Fibroblast of peridontal ligament (primary cell): ENCODE results near the gene ADM.

Experiments
- DNase-seq: peaks from one replicate; pipeline ENCODE4 v3.0.0-alpha.2; 2010; ENCODE audit errors: extremely low read depth

The ADM gene

GRCh38 chr11:10289765-10290380 is 15.0 kb upstream of the ADM start:
- DNase-seq: no peak

GRCh38 chr11:10291801-10292638 is 12.9 kb upstream of the ADM start:
- DNase-seq: no peak

- peak; percentile 86 for DNase-seq
These were observed 11.2 kb upstream of the ADM start, which contains the start of gene SBF2 for GRCh38 chr11:10293423-10294289. Gene SBF2, minus strand, starts transcription at chr11:10294219. Its CDS starts 150 bp downstream, at chr11:10294069.

GRCh38 chr11:10294290-10294953 is 10.5 kb upstream of the ADM start:
- peak; percentile 78 for DNase-seq

GRCh38 chr11:10295064-10295901 is 9.6 kb upstream of the ADM start:
- peak; percentile 19 for DNase-seq

GRCh38 chr11:10298342-10298741 is 6.5 kb upstream of the ADM start:
- peak; percentile 90 for DNase-seq

- peak; percentile 87 for DNase-seq
These were observed 3.1 kb upstream of the ADM start for GRCh38 chr11:10301656-10302358.

- peak; percentile 43 for DNase-seq
These were observed 2.5 kb upstream of the ADM start for GRCh38 chr11:10302359-10302743.

GRCh38 chr11:10302744-10303557 is 1.9 kb upstream of the ADM start:
- peak; percentile 64 for DNase-seq

GRCh38 chr11:10303558-10304363 is 1.1 kb upstream of the ADM start:
- DNase-seq: peak; percentile 45

- DNase-seq: peak; percentile 25
These were observed 540 bp downstream of the ADM start for GRCh38 chr11:10305262-10305963.

- peak; percentile 36 for DNase-seq
These were observed 1.4 kb downstream of the ADM start for GRCh38 chr11:10305964-10306918.

GRCh38 chr11:10307022-10307399 is 2.1 kb downstream of the ADM start:
- peak; percentile 31 for DNase-seq

GRCh38 chr11:10307400-10308200 is 2.7 kb downstream of the ADM start:
- DNase-seq: peak; percentile 86

- peak; percentile 38 for DNase-seq
These were observed 3.5 kb downstream of the ADM start for GRCh38 chr11:10308201-10308954.
